ENCODE data around the gene ATP6AP1.
A peak's percentile ranks its signal among the peaks of the same experiment; 100 is the strongest.

The ATP6AP1 gene

GRCh38 chrX:154452823-154453222 is 24.3 kb downstream of the ATP6AP1 start:
- no peak for DNase-seq

GRCh38 chrX:154457491-154458115 is 29.1 kb downstream of the ATP6AP1 start:
- DNase-seq = peak; percentile 1

DNA sequence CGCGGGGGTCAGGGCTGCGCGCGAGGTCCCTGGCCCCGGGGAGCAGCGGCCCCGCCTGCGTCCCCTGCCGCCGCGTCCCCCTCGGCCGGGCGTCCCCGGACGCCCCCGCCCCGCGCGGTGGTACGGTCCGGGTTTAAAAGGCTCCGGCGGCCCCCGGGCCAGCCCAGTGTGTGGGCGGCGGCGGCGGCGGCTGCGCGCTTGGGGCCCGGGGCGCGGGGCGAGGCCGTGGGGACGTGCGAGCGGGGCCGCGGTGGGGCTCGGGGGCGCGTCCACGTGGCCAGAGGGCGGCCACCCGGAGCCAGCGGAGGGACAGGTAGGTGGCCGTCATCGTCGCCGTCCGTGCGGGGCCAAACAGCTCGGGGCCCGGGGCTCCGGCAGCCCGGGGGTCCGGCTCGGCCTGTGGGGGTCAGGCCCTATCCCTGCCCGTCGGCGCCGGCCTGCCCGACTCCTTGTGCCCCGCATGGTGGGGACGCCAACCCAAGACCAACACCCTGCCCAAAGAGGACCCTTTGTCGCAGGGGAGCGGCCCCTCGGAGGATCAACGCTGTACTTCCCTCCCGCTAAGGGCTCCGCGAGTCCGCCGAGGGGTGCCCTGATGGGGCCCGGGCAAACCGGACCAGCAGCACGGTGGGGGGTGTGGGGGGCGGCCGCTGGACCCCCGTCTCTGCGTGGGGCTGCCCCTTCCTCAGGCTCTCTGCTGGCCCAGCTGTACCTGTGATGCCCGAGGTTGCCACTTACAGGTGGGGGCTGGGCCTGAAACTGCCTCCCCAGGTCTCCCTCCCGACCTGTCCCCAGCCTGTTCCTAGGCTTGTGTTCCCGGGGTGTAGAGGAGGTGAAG is 29.9 kb downstream of the ATP6AP1 start, which contains the start of gene PLXNA3:
TSS of gene PLXNA3 (plus strand) at position 166 of the 838 bp plus-strand sequence. CDS start 1,903 bp downstream, outside the sequence.
- DNase-seq = no peak

- no peak for DNase-seq
Measured at GRCh38 chrX:154458954-154459778, 30.7 kb downstream of the ATP6AP1 start.

- no peak for DNase-seq
Measured at GRCh38 chrX:154459832-154460231, 31.4 kb downstream of the ATP6AP1 start.

DNA sequence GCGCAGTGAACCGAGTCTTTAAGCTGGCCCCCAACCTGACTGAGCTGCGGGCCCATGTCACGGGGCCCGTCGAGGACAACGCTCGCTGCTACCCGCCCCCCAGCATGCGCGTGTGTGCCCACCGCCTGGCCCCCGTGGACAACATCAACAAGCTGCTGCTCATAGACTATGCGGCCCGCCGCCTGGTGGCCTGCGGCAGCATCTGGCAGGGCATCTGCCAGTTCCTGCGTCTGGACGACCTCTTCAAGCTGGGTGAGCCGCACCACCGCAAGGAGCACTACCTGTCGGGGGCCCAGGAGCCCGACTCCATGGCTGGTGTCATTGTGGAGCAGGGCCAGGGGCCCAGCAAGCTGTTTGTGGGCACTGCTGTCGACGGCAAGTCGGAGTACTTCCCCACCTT is 31.8 kb downstream of the ATP6AP1 start:
- no peak for DNase-seq

DNA sequence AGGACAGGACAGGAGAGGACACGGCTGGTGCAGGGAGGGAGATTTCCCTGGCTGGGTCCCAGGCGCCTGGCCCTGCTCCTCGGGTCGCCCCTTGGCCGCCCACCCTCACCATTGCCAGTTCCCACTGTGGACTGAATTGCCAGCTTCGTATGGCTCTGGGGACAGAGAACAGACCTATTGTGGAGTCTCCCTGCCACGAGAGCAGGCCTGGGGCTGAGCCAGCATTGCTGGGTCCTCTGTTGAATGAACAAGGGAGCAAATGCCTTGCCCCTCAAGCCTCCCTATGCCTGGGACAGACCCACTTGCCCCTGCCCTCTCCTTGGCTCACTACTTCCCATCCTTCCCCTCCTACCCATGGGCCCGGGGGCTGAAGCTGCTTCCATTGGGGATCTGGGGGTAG is 33.9 kb downstream of the ATP6AP1 start:
- no peak for DNase-seq

GRCh38 chrX:154463611-154464220 is 35.2 kb downstream of the ATP6AP1 start:
- no peak for DNase-seq

GRCh38 chrX:154464806-154465365 is 36.4 kb downstream of the ATP6AP1 start:
- no peak for DNase-seq

DNA sequence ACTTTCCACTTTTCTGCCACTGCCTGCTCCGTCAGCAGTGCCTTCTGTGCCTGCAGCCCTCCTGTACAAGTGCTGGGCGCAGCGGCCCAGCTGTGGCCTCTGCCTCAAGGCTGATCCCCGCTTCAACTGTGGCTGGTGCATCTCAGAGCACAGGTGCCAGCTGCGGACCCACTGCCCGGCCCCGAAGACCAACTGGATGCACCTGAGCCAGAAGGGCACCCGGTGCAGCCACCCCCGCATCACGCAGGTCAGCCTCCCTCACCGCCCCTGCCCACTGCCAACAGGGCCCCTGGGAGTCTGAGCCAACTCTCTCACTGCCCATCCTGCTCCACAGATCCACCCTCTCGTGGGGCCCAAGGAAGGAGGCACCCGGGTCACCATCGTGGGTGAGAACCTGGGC is 37.1 kb downstream of the ATP6AP1 start:
- DNase-seq = no peak

- no peak for DNase-seq
Measured at GRCh38 chrX:154466036-154466435, 37.6 kb downstream of the ATP6AP1 start.

DNA sequence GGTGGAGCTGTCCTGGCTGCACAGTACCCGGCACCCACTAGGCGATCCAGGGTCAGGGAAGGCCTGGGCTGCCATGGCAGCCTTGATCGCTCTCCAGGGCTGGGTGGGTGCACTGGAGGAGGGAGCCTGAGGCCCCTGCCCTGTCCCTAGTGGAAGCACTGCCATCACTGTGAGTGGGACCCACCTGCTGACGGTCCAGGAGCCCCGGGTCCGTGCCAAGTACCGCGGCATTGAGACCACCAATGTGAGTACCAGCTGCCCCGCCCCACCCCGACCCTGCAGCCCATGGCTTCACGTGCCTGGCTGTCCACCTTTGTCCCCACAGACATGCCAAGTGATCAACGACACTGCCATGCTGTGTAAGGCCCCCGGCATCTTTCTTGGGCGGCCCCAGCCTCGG is 38.4 kb downstream of the ATP6AP1 start:
- DNase-seq = no peak

DNA sequence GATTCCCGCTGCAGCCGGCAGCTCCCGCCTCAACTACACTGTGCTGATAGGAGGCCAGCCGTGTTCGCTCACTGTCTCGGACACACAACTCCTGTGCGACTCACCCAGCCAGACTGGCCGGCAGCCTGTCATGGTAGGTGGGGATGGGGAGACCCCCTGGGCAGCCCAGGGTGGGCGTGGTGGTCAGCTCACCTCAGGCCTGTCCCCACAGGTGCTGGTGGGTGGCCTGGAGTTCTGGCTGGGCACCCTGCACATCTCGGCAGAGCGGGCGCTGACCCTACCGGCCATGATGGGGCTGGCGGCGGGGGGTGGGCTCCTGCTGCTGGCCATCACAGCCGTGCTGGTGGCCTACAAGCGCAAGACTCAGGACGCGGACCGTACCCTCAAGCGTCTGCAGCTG is 39.1 kb downstream of the ATP6AP1 start:
- DNase-seq = no peak

GRCh38 chrX:154468217-154468616 is 39.7 kb downstream of the ATP6AP1 start:
- no peak for DNase-seq

GRCh38 chrX:154469114-154469513 is 40.6 kb downstream of the ATP6AP1 start:
- no peak for DNase-seq

DNA sequence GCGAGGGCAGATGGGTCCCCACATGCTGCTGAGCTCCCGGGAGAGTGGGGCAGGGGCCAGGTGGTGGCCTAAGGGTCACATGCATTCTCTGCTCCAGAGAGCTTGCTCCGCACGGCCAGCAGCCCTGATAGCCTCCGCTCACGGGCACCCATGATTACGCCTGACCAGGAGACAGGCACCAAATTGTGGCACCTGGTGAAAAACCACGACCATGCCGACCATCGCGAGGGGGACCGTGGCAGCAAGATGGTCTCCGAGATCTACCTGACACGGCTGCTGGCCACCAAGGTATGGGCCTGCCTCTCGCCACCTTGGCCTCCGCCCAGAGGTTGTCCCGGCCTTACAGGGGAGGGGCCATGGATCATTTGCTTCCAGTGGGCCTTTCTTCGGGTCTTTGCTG is 41.4 kb downstream of the ATP6AP1 start:
- no peak for DNase-seq

GRCh38 chrX:154470434-154470833 is 42.0 kb downstream of the ATP6AP1 start:
- no peak for DNase-seq

DNA sequence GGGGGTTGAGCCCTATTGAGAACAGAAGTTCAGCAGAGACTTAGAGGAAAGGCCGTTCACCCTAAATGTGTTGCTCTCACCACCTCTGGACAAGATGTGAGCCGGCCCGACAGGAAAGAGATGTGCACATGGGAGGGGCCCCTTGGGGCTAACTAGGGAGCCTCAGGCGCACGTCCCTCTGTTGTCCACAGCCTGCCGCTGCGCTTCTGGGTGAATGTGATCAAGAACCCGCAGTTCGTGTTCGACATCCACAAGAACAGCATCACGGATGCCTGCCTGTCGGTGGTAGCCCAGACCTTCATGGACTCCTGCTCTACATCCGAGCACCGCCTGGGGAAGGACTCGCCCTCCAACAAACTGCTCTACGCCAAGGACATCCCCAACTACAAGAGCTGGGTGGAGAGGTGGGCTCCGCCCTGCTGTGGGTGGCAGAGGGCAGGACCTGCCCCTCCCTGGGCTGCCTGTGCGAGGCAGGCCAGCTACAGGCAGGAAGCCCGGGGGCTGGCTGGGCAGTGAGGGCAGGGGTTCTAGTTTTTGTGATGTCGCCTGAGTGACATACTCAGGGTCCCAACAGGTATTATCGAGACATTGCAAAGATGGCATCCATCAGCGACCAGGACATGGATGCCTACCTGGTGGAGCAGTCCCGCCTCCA is 42.6 kb downstream of the ATP6AP1 start:
- no peak for DNase-seq

DNA sequence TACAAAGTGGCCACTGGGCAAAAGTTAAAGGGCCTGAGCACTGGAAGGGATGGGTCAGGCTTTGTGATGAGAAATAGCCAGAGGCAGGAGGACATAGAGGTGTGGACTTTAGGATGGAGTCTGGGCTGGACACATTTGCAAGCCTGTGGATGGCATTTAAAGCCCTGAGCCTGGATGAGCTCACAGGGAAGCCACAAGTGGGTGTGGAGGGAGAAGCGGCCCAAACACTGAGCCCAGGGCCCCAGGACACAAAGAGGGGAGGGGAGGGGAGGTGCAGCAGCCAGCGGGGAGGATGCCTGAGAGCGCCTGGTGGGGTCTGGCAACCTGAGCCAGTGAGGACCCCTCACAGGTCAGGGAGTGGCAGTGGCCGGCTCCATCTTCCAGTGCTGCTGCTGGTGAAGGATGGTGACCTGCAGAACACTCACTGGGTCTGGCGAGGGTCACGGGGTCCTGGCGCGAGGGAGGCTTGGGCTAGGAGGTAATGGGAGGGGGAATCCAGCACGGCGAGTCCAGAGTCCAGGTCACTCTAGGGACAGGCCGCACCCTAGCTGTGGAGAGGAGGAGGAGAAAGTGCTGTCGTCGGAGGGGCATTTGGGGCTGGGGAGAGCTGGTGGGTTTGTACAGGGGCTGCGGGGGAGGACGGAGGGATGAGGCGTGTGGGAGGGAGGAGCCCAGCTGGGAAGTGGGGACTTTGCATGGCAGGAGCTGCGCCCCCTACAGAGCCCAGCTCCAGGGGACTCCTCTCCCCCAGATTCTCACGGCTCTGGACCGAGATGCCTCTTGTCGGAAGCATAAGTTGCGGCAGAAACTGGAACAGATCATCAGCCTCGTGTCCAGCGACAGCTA is 43.6 kb downstream of the ATP6AP1 start:
- no peak for DNase-seq

GRCh38 chrX:154472685-154473632 is 44.5 kb downstream of the ATP6AP1 start:
- no peak for DNase-seq
